ENCODE results near the gene RTBDN. TPM values are rescaled to one million over a fixed set of nuclear protein-coding genes. Genes with fewer than 3 reads are reported as not detected.
A peak's percentile ranks its signal among the peaks of the same experiment; 100 is the strongest.

Gene RTBDN
- total and polyA plus RNA-seq, 7 experiments from 2014 or later: not detected

GRCh38 chr19:12867120-12868099, 33.0 kb upstream of the RTBDN start:
- ChIA-PET CTCF (interaction anchor here (0.6 kb wide), 1 partner anchor 18 kb away, joined by 3 read pairs; no protein-coding TSS in a partner anchor), POLR2A (interaction anchor here (0.6 to 1.0 kb wide), 2 partner anchors 18 to 145 kb away, joined by 3 to 4 read pairs; no protein-coding TSS in a partner anchor)
- peaks cover 0 to 3% (median 0%) of the 10 kb centered on the region in 11 donors for H3K9me3 Mint-ChIP-seq
- peaks cover 6 to 18% (median 13%) of the 10 kb centered on the region in 7 donors for H3K4me1 Mint-ChIP-seq
- peak overlapping the region; percentile 65 to 90 (median 84) for H3K4me3 Mint-ChIP-seq
- Histone ChIP-seq H3K9me3 (ENCODE audit: control insufficient read depth in 2 of 3, low read length in 3 of 3) (no peaks in the 10 kb centered on the region), H3K4me1 (ENCODE audit: control insufficient read depth in 2 of 2, insufficient read depth in 2 of 2, low read length in 2 of 2) (peaks cover 0 to 4% of the 10 kb centered on the region in 2 donors), H3K36me3 (ENCODE audit: control insufficient read depth in 2 of 3, insufficient read depth in 3 of 3, low read length in 3 of 3) (no peaks in the 10 kb centered on the region), H3K4me3 (ENCODE audit: low read length) (peak overlapping the region; percentile 69), H3K27ac (ENCODE audit: low read depth, low read length) (peak overlapping the region; percentile 51), H3K27me3 (ENCODE audit: control insufficient read depth in 2 of 2, insufficient read depth in 2 of 2, low read length in 2 of 2) (no peaks in the 10 kb centered on the region)
- peak overlapping the region in 4 of 9 donors; percentile 11 to 88 (median 63) for H3K27ac Mint-ChIP-seq
- intact Hi-C loops (cut with micrococcal nuclease): loop anchor here (2.0 kb wide), 1 partner anchor 13 kb away; the partner anchor contains the start of gene DNASE2 (in 2 of the 2)
- peaks cover 0 to 7% (median 7%) of the 10 kb centered on the region in 5 donors for H3K36me3 Mint-ChIP-seq
- ATAC-seq (peak; percentile 88), DNase-seq (peak; percentile 56 to 82 (median 66))
- peaks cover 0 to 5% (median 0%) of the 10 kb centered on the region in 5 donors for H3K27me3 Mint-ChIP-seq

GRCh38 chr19:12866416-12867119, 32.2 kb upstream of the RTBDN start:
- Histone ChIP-seq H3K4me3 (ENCODE audit: low read length) (no peak overlapping the region), H3K4me1 (ENCODE audit: control insufficient read depth in 2 of 2, insufficient read depth in 2 of 2, low read length in 2 of 2) (peaks cover 0 to 4% of the 10 kb centered on the region in 2 donors), H3K27me3 (ENCODE audit: control insufficient read depth in 2 of 2, insufficient read depth in 2 of 2, low read length in 2 of 2) (no peaks in the 10 kb centered on the region), H3K27ac (ENCODE audit: low read depth, low read length) (no peak overlapping the region), H3K36me3 (ENCODE audit: control insufficient read depth in 2 of 3, insufficient read depth in 3 of 3, low read length in 3 of 3) (no peaks in the 10 kb centered on the region), H3K9me3 (ENCODE audit: control insufficient read depth in 2 of 3, low read length in 3 of 3) (no peaks in the 10 kb centered on the region)
- ChIA-PET POLR2A (interaction anchor here (1.0 kb wide), 1 partner anchor 19 kb away, joined by 3 read pairs; no protein-coding TSS in a partner anchor), CTCF (interaction anchor here (0.6 kb wide), 1 partner anchor 18 kb away, joined by 3 read pairs; no protein-coding TSS in a partner anchor)
- DNase-seq (no peak), ATAC-seq (no peak)
- Mint-ChIP-seq H3K4me3 (peak overlapping the region; percentile 62 to 89 (median 84)), H3K9me3 (peaks cover 0 to 1% (median 0%) of the 10 kb centered on the region in 11 donors), H3K27ac (peak overlapping the region in 3 of 9 donors; percentile 25 to 77 (median 60)), H3K4me1 (peaks cover 6 to 16% (median 9%) of the 10 kb centered on the region in 7 donors), H3K36me3 (no peaks in the 10 kb centered on the region), H3K27me3 (peaks cover 0 to 5% (median 0%) of the 10 kb centered on the region in 5 donors)
- intact Hi-C loops (cut with micrococcal nuclease): loop anchor here (2.0 kb wide), 1 partner anchor 14 kb away; the partner anchor contains the start of gene DNASE2 (in 2 of the 2)

DNA sequence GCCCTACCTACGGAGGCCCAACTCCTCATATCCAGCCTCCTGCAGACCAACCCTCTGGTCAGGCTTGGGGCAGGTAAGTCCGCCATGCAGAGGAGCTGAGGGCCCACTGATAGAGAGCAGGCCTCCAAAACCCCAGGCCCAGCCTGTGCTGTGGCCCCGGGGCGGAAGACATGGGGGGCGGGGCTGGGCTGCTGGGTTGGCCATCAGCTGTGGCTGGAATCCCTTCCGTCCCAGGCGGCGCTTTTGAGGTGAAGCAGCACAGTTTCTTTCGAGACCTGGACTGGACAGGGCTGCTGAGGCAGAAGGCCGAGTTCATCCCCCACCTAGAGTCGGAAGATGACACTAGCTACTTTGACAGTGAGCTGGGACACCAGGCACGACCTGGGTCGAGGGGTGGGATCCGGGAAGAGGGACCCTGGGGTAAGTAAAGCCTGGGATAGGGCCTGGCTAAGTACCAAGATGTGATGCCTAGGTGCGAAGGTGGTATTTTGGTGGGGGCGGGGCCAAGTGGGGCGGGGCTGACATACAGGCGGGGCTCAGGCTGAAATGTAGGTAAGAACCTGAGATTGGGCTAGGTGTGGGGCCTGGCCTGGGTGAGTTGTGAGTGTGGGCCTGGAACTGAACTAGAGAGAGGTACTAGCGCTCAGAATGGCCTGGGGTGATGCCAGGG, 31.5 kb upstream of the RTBDN start:
- POLR2A ChIA-PET: no interaction called here

GRCh38 chr19:12864721-12865715, 30.6 kb upstream of the RTBDN start:
- Histone ChIP-seq H3K4me3 (ENCODE audit: low read length) (no peak overlapping the region), H3K9me3 (ENCODE audit: control insufficient read depth in 2 of 3, low read length in 3 of 3) (no peaks in the 10 kb centered on the region), H3K4me1 (ENCODE audit: control insufficient read depth in 2 of 2, insufficient read depth in 2 of 2, low read length in 2 of 2) (peaks cover 0 to 4% of the 10 kb centered on the region in 2 donors), H3K27ac (ENCODE audit: low read depth, low read length) (no peak overlapping the region), H3K36me3 (ENCODE audit: control insufficient read depth in 2 of 3, insufficient read depth in 3 of 3, low read length in 3 of 3) (no peaks in the 10 kb centered on the region), H3K27me3 (ENCODE audit: control insufficient read depth in 2 of 2, insufficient read depth in 2 of 2, low read length in 2 of 2) (no peaks in the 10 kb centered on the region)
- Mint-ChIP-seq H3K36me3 (no peaks in the 10 kb centered on the region), H3K4me1 (peaks cover 6 to 16% (median 9%) of the 10 kb centered on the region in 7 donors), H3K27me3 (peaks cover 0 to 6% (median 0%) of the 10 kb centered on the region in 5 donors), H3K4me3 (peak overlapping the region in 2 of 10 donors; percentile 19 to 56), H3K9me3 (peaks cover 0 to 1% (median 0%) of the 10 kb centered on the region in 11 donors), H3K27ac (peak overlapping the region in 1 of 9 donors; percentile 62)
- DNase-seq (no peak), ATAC-seq (no peak)
- POLR2A ChIA-PET: interaction anchor here (1.9 kb wide), 1 partner anchor 28 kb away, joined by 4 read pairs; no protein-coding TSS in a partner anchor
- intact Hi-C loops (cut with micrococcal nuclease): no loop called here
- CTCF ChIA-PET: interaction anchor here (0.6 to 1.2 kb wide), 2 partner anchors 95 to 364 kb away, joined by 3 to 4 read pairs; no protein-coding TSS in a partner anchor

More for the DNA sequence above, 31.5 kb upstream of the RTBDN start:
- H3K4me3 Mint-ChIP-seq: peak overlapping the region in 9 of 10 donors; percentile 57 to 86 (median 74)
- H3K27me3 Mint-ChIP-seq: peaks cover 0 to 6% (median 0%) of the 10 kb centered on the region in 5 donors
- Histone ChIP-seq H3K27ac (ENCODE audit: low read depth, low read length) (no peak overlapping the region), H3K36me3 (ENCODE audit: control insufficient read depth in 2 of 3, insufficient read depth in 3 of 3, low read length in 3 of 3) (no peaks in the 10 kb centered on the region), H3K9me3 (ENCODE audit: control insufficient read depth in 2 of 3, low read length in 3 of 3) (no peaks in the 10 kb centered on the region), H3K4me1 (ENCODE audit: control insufficient read depth in 2 of 2, insufficient read depth in 2 of 2, low read length in 2 of 2) (peaks cover 0 to 4% of the 10 kb centered on the region in 2 donors), H3K4me3 (ENCODE audit: low read length) (no peak overlapping the region), H3K27me3 (ENCODE audit: control insufficient read depth in 2 of 2, insufficient read depth in 2 of 2, low read length in 2 of 2) (no peaks in the 10 kb centered on the region)
- ATAC-seq: no peak
- intact Hi-C loops (cut with micrococcal nuclease): loop anchor here (2.0 kb wide), 1 partner anchor 15 kb away; the partner anchor contains the start of gene DNASE2 (in 2 of the 2)
- no peaks in the 10 kb centered on the region for H3K36me3 Mint-ChIP-seq
- H3K4me1 Mint-ChIP-seq: peaks cover 6 to 16% (median 9%) of the 10 kb centered on the region in 7 donors
- no peak for DNase-seq
- H3K9me3 Mint-ChIP-seq: peaks cover 0 to 1% (median 0%) of the 10 kb centered on the region in 11 donors
- CTCF ChIA-PET: no interaction called here
- H3K27ac Mint-ChIP-seq: peak overlapping the region in 1 of 9 donors; percentile 77

- DNase-seq (no peak), ATAC-seq (no peak)
- no peak overlapping the region for H3K27ac ChIP-seq (ENCODE audit: low read depth, low read length)
- H3K9me3 ChIP-seq (ENCODE audit: control insufficient read depth in 2 of 3, low read length in 3 of 3): no peaks in the 10 kb centered on the region
- no peak overlapping the region for H3K4me3 Mint-ChIP-seq
- intact Hi-C loops (cut with micrococcal nuclease): no loop called here
- H3K4me3 ChIP-seq (ENCODE audit: low read length): no peak overlapping the region
- peak overlapping the region in 1 of 9 donors; percentile 62 for H3K27ac Mint-ChIP-seq
- H3K27me3 Mint-ChIP-seq: peaks cover 0 to 9% (median 0%) of the 10 kb centered on the region in 5 donors
- ChIA-PET POLR2A (interaction anchor here (0.6 to 1.9 kb wide), 4 partner anchors 11 to 101 kb away, joined by 3 to 4 read pairs (median 3); no protein-coding TSS in a partner anchor), CTCF (interaction anchor here (0.9 to 1.2 kb wide), 2 partner anchors 11 to 94 kb away, joined by 3 to 4 read pairs; no protein-coding TSS in a partner anchor)
- peaks cover 0 to 3% (median 0%) of the 10 kb centered on the region in 11 donors for H3K9me3 Mint-ChIP-seq
- no peaks in the 10 kb centered on the region for H3K36me3 Mint-ChIP-seq
- H3K4me1 Mint-ChIP-seq: peaks cover 6 to 16% (median 9%) of the 10 kb centered on the region in 7 donors
- H3K27me3 ChIP-seq (ENCODE audit: control insufficient read depth in 2 of 2, insufficient read depth in 2 of 2, low read length in 2 of 2): no peaks in the 10 kb centered on the region
- H3K36me3 ChIP-seq (ENCODE audit: control insufficient read depth in 2 of 3, insufficient read depth in 3 of 3, low read length in 3 of 3): no peaks in the 10 kb centered on the region
- peaks cover 0 to 4% of the 10 kb centered on the region in 2 donors for H3K4me1 ChIP-seq (ENCODE audit: control insufficient read depth in 2 of 2, insufficient read depth in 2 of 2, low read length in 2 of 2)
Observed at GRCh38 chr19:12864143-12864542, 29.8 kb upstream of the RTBDN start.

Data from naive thymus-derived CD4-positive, alpha-beta T cell (primary cell).